Measurements from ENCODE around the gene SETD6. TPM values are rescaled to one million over a fixed set of nuclear protein-coding genes. Genes with fewer than 3 reads are reported as not detected.
"Not testable (repeated sequence)": the region's sequence is repeated elsewhere in the genome, so short reads cannot be mapped to it uniquely, and the experiment has no call there.

The SETD6 gene
- total RNA-seq: 24.3 TPM

- peak; percentile 88 for DNase-seq (ENCODE audit: low spot score)
Measured at GRCh38 chr16:58515125-58515870, at the start of gene SETD6. Gene SETD6 (plus strand): TSS chr16:58515517. CDS start chr16:58515538, 21 bp downstream.

- no peak for DNase-seq (ENCODE audit: low spot score)
Measured at GRCh38 chr16:58465817-58466216, 49.5 kb upstream of the SETD6 start.

GRCh38 chr16:58466396-58466795, 48.9 kb upstream of the SETD6 start:
- no peak for DNase-seq (ENCODE audit: low spot score)

- no peak for DNase-seq (ENCODE audit: low spot score)
Measured at GRCh38 chr16:58467905-58468304, 47.4 kb upstream of the SETD6 start.

- DNase-seq (ENCODE audit: low spot score): no peak
Measured at GRCh38 chr16:58471209-58471975, 43.9 kb upstream of the SETD6 start.

- no peak for DNase-seq (ENCODE audit: low spot score)
Measured at GRCh38 chr16:58472266-58472665, 43.1 kb upstream of the SETD6 start.

GRCh38 chr16:58472827-58473226, 42.5 kb upstream of the SETD6 start:
- DNase-seq (ENCODE audit: low spot score): no peak

GRCh38 chr16:58474296-58474695, 41.0 kb upstream of the SETD6 start:
- no peak for DNase-seq (ENCODE audit: low spot score)

GRCh38 chr16:58475091-58475619, 40.2 kb upstream of the SETD6 start:
- DNase-seq (ENCODE audit: low spot score): no peak

- DNase-seq (ENCODE audit: low spot score): no peak
Measured at GRCh38 chr16:58476791-58477190, 38.5 kb upstream of the SETD6 start.

GRCh38 chr16:58478427-58478826, 36.9 kb upstream of the SETD6 start:
- DNase-seq (ENCODE audit: low spot score): no peak

GRCh38 chr16:58481226-58481869, 34.0 kb upstream of the SETD6 start:
- no peak for DNase-seq (ENCODE audit: low spot score)

- DNase-seq (ENCODE audit: low spot score): no peak
Measured at GRCh38 chr16:58481931-58482330, 33.4 kb upstream of the SETD6 start.

GRCh38 chr16:58485184-58485887, 30.0 kb upstream of the SETD6 start:
- DNase-seq (ENCODE audit: low spot score): no peak

- DNase-seq (ENCODE audit: low spot score): peak; percentile 73
Measured at GRCh38 chr16:58487566-58488351, 27.6 kb upstream of the SETD6 start.

- DNase-seq (ENCODE audit: low spot score): no peak
Measured at GRCh38 chr16:58488531-58488930, 26.8 kb upstream of the SETD6 start.

- no peak for DNase-seq (ENCODE audit: low spot score)
Measured at GRCh38 chr16:58490065-58490464, 25.3 kb upstream of the SETD6 start.

- not testable (repeated sequence) for DNase-seq (ENCODE audit: low spot score)
Measured at GRCh38 chr16:58490539-58490938, 24.8 kb upstream of the SETD6 start.

GRCh38 chr16:58492066-58492465, 23.3 kb upstream of the SETD6 start:
- DNase-seq (ENCODE audit: low spot score): no peak

GRCh38 chr16:58492735-58493134, 22.6 kb upstream of the SETD6 start:
- no peak for DNase-seq (ENCODE audit: low spot score)

All from mucosa of gallbladder (tissue), 1 donor.